Activated T-helper 2 cell treated with anti-CD3 and anti-CD28 coated beads, Interferon-gamma antibody, Interleukin-2, Interleukin-4, amounts not matched to agents 10 μg/mL and 5 μg/mL and 100 μg/mL, durations not matched to agents 14 hours and 24 hours and 36 hours (primary cell): ENCODE data around the gene PRAF2. TPM values are rescaled to one million over a fixed set of nuclear protein-coding genes. Genes with fewer than 3 reads are reported as not detected.

Experiments used
- DNase-seq: peaks from one replicate; pipeline ENCODE4 v3.0.0; 2021; ENCODE audit warnings: low spot score
- H3K27ac Mint-ChIP-seq: one replicate; pipeline ENCODE4 v1.8.0; 2021; ENCODE audit warnings: mixed read lengths
- H3K27me3 Mint-ChIP-seq: one replicate; pipeline ENCODE4 v1.8.0; 2021; ENCODE audit warnings: low read depth, mixed read lengths
- H3K36me3 Mint-ChIP-seq: one replicate; pipeline ENCODE4 v1.8.0; 2021; ENCODE audit warnings: low read depth, mixed read lengths
- H3K4me1 Mint-ChIP-seq: one replicate; pipeline ENCODE4 v1.8.0; 2021; ENCODE audit warnings: low read depth, mixed read lengths
- H3K4me3 Mint-ChIP-seq: one replicate; pipeline ENCODE4 v1.8.0; 2021; ENCODE audit warnings: low read depth, mild to moderate bottlenecking, moderate library complexity, mixed read lengths
- H3K9me3 Mint-ChIP-seq: one replicate; pipeline ENCODE4 v1.8.0; 2021; ENCODE audit warnings: mixed read lengths
- intact Hi-C: fragments of 100-400 bp; cut with micrococcal nuclease; formaldehyde crosslinking; loops from one replicate; pipeline ENCODE4 v1.15.1; 2023
- total RNA-seq: library from RNA; stranded (reverse); gene quantifications from 2 replicates; pipeline ENCODE4 v1.2.3, GENCODE V29; 2022

PRAF2 gene, protein sequence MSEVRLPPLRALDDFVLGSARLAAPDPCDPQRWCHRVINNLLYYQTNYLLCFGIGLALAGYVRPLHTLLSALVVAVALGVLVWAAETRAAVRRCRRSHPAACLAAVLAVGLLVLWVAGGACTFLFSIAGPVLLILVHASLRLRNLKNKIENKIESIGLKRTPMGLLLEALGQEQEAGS
- 14.2 and 14.4 TPM in 2 replicates for total RNA-seq

DNA sequence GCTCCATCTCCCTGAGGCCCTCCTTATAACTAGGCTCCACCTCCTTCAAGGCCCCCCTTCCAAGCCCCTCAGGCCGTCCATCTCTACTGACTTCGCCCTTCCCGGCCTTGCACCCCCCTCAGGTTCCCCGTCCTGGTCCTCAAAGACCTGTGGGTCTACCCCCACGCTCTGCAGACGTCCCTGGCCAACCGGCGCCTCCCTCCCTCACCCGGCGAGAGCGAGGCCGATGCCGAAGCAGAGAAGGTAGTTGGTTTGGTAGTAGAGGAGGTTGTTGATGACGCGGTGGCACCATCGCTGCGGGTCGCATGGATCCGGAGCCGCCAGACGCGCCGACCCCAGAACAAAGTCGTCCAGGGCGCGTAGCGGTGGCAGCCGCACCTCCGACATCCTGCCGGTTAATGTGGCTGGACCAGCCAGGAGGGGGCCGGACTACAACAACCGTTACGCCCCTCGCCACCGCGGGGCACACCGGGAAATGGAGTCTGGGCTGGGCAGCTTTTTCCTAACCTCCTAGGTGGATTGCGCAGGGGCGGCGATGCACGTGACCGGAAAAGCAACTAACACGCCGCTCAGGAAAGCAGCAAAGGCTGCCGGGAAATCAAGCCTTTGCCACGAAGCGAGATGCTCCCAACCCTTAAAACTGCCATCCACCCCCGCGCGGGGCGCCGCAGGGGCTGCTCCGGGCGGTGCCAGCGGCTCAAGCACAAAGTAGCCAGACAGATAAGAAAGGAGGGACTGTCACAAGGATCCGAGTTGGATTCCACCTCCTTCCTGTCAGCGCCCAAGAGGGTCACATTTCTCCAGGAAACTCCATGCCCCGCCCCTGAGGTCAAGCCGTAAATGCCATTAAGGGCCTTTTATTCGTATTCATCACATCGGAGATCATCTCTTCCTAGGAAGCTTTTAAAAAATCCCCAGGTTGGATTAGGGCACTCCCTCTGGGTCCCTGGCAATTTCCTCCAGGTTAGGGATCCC is at the start of gene PRAF2:
TSS of gene PRAF2 (minus strand) at position 402 of the 975 bp plus-strand sequence. CDS start at position 387, 15 bp downstream.
- no peaks in the 10 kb centered on the region for H3K27me3 Mint-ChIP-seq
- intact Hi-C loops = loop anchor here (2.0 kb wide), 1 partner anchor 71 kb away; the partner anchor contains the start of gene GRIPAP1
- H3K4me1 Mint-ChIP-seq = peaks cover 19% of the 10 kb centered on the region
- peak within 1 kb of the TSS; percentile 70 for H3K27ac Mint-ChIP-seq
- DNase-seq = peak; percentile 85
- H3K9me3 Mint-ChIP-seq = peaks cover 4% of the 10 kb centered on the region
- H3K36me3 Mint-ChIP-seq = peaks cover 40% of the 10 kb centered on the region
- H3K4me3 Mint-ChIP-seq = peak within 1 kb of the TSS; percentile 78

DNA sequence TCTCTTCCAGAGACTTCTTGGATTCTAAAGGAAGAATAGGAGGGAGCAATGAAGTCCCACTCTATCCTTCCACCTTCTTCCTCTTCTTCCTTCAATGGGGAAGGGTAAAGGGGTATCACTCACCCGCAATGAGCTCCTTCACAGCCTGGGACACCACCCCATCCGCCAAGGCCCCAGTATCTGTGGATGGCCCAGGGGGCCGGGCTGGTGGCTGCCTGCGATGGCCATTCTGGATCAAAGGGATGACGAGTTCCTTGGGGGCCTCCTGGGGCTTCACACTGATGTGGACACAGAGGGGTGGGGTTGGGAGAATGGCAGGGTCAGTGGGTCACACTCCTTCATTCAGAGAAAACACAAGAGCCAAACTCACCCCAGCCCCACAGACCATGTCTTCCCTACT is 48.7 kb upstream of the PRAF2 start:
- no peaks in the 10 kb centered on the region for H3K9me3 Mint-ChIP-seq
- H3K27me3 Mint-ChIP-seq = no peaks in the 10 kb centered on the region
- H3K36me3 Mint-ChIP-seq = peaks cover 36% of the 10 kb centered on the region
- peaks cover 30% of the 10 kb centered on the region for H3K4me1 Mint-ChIP-seq
- intact Hi-C loops = no loop called here
- H3K27ac Mint-ChIP-seq = peak overlapping the region; percentile 94
- DNase-seq = no peak
- H3K4me3 Mint-ChIP-seq = peak overlapping the region; percentile 98

DNA sequence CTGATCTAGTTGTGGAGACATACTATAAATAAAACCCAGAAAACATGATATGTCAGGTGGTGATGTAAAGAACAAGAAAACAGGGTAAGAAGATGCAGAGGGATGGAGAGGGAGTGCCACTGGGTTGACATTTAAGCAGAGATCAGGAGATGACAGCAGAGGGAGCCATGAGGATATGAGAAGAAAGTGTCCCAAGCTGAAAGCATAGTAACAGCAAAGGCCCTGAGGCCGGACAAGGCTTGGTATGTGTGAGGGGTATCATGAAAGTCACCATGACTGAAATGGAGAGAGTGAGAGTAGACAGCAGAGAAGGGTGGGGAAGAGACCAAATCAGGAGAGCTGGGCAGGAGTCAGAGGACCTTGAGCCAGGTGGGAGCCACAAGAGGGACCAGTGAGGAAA is 46.3 kb upstream of the PRAF2 start:
- H3K4me1 Mint-ChIP-seq = peaks cover 32% of the 10 kb centered on the region
- H3K36me3 Mint-ChIP-seq = peaks cover 55% of the 10 kb centered on the region
- peak overlapping the region; percentile 11 for H3K4me3 Mint-ChIP-seq
- intact Hi-C loops = no loop called here
- no peaks in the 10 kb centered on the region for H3K9me3 Mint-ChIP-seq
- H3K27me3 Mint-ChIP-seq = no peaks in the 10 kb centered on the region
- peak overlapping the region; percentile 50 for H3K27ac Mint-ChIP-seq
- DNase-seq = no peak

DNA sequence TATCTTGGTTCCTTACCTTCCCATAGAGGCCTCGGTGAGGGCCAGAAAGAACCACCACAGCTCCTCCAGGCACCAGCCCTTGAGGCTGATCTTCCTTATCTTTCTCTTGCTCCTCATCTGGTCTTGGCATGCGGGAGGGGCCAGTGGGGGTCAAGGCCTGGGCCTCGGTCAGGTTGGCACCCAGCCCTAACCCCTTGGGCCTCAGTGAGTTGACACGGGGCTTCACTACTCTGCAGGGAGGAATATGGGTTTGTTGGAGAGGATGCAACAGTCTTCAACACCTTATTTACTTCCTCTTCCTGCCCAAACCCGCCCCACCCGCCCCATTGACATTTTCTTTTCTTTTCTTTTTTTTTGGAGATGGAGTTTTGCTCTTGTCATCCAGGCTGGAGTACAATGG is 43.8 kb upstream of the PRAF2 start:
- DNase-seq = no peak
- intact Hi-C loops = no loop called here
- no peaks in the 10 kb centered on the region for H3K27me3 Mint-ChIP-seq
- H3K4me3 Mint-ChIP-seq = peak overlapping the region; percentile 77
- H3K9me3 Mint-ChIP-seq = no peaks in the 10 kb centered on the region
- peaks cover 21% of the 10 kb centered on the region for H3K4me1 Mint-ChIP-seq
- H3K36me3 Mint-ChIP-seq = peaks cover 53% of the 10 kb centered on the region
- H3K27ac Mint-ChIP-seq = peak overlapping the region; percentile 85

DNA sequence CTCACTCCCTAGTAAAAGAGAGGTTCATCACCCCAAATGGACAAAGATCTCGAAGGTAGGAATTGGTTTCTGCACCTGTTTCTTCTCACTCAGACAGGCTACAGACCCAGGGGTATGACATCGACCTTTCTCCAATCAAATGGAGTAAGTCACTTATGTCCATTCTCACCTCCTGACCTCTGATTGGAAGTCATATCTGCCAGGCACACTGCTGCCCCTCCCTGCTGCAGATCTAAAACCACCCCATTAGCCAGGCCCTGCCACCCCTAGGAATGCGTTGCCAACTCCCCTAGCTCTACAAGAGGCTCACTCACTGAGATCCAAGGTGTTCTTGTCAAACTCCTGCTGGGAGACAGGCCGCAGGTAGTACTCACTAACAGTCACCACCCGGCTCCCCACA is 42.9 kb upstream of the PRAF2 start:
- Mint-ChIP-seq H3K27ac (no peak overlapping the region), H3K36me3 (peaks cover 55% of the 10 kb centered on the region), H3K9me3 (no peaks in the 10 kb centered on the region), H3K27me3 (no peaks in the 10 kb centered on the region), H3K4me1 (peaks cover 14% of the 10 kb centered on the region), H3K4me3 (peak overlapping the region; percentile 22)
- DNase-seq = no peak
- intact Hi-C loops = no loop called here

DNA sequence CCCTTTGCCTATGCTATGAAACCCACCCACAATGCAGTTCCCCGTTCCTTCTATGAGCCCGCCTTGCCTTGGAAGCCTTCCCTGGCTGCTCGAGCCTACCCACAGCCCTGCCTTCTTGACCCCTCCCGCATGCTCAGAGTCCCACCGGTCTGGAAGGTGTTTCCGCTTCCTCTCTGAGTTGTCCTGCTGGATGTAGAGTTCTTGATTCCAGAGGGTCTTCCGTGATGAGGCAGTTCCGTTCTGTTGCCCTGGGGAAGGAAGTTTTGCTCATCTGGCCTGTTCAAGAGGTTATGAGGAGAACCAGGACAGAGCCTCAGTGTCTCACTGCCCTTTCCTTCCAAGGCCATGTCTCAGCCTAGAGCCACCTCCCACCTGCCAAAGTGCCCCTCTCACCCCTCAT is 42.3 kb upstream of the PRAF2 start:
- Mint-ChIP-seq H3K36me3 (peaks cover 49% of the 10 kb centered on the region), H3K27ac (no peak overlapping the region), H3K27me3 (no peaks in the 10 kb centered on the region), H3K9me3 (no peaks in the 10 kb centered on the region), H3K4me1 (peaks cover 14% of the 10 kb centered on the region), H3K4me3 (no peak overlapping the region)
- no peak for DNase-seq
- intact Hi-C loops = no loop called here

DNA sequence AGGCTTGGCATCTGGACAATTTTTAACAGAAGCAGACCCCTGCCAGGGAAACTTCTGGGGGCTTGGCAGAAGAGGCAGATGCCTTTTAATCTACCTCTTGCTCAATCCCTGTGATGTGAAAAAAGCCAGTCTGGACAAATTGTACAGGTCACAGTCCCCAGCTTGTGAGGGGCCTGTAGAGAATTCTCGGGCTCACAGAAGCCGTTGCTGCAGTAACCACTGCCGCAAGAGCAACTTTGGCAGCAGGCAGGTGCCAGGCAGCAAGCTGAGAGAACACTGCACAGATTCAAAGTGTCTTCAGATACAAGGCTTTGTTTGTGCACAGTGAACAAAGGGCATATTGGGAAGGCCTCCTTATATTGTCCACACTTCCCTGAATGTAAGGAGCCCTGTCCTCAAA is 38.0 kb upstream of the PRAF2 start:
- no peak for DNase-seq
- H3K36me3 Mint-ChIP-seq = peaks cover 32% of the 10 kb centered on the region
- H3K27ac Mint-ChIP-seq = no peak overlapping the region
- no peaks in the 10 kb centered on the region for H3K27me3 Mint-ChIP-seq
- no peaks in the 10 kb centered on the region for H3K9me3 Mint-ChIP-seq
- intact Hi-C loops = no loop called here
- peaks cover 1% of the 10 kb centered on the region for H3K4me1 Mint-ChIP-seq
- H3K4me3 Mint-ChIP-seq = no peak overlapping the region

DNA sequence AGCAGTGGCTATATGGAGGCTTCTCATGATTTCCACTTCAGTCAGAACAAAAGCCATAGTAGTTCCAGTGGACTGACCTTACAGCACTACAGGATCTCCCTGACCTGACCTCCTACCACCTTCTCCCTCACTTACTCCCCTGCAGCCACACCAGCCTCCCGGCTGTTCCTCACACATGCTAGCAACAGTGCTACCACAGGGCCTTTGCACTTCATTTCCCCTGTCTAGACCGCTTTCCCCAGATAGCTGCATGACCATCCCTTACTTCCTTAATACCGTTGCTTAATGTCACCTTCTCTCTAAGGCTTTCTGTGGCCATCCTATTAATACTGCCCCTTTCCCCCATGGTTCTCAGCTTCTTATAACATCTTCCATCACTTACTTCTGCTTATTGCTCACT is 36.6 kb upstream of the PRAF2 start:
- DNase-seq = no peak
- H3K4me1 Mint-ChIP-seq = no peaks in the 10 kb centered on the region
- no peak overlapping the region for H3K27ac Mint-ChIP-seq
- H3K4me3 Mint-ChIP-seq = no peak overlapping the region
- H3K27me3 Mint-ChIP-seq = no peaks in the 10 kb centered on the region
- intact Hi-C loops = no loop called here
- H3K36me3 Mint-ChIP-seq = peaks cover 21% of the 10 kb centered on the region
- no peaks in the 10 kb centered on the region for H3K9me3 Mint-ChIP-seq

DNA sequence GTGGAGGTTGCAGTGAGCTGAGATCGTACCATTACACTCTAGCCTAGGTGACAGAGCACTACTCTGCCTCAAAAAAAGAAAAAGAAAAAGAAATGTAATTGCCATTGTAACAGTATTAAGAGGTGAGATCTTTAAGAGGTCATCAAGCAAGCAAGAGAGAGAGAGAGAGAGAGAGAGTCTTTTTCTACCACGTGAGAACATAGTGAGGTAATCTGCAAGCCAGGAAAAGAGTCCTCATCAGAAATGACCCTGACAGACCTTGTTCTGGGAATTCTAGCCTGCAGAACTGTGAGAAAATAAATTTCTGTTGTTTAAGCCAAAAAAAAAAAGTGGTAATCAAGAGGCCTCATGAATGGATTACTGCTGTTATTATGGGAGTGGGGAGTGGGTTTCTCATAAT is 34.8 kb upstream of the PRAF2 start:
- Mint-ChIP-seq H3K27ac (no peak overlapping the region), H3K36me3 (peaks cover 16% of the 10 kb centered on the region), H3K9me3 (no peaks in the 10 kb centered on the region), H3K4me3 (no peak overlapping the region), H3K4me1 (no peaks in the 10 kb centered on the region), H3K27me3 (no peaks in the 10 kb centered on the region)
- DNase-seq = no peak
- intact Hi-C loops = loop anchor here (10.0 kb wide), 1 partner anchor 56 kb away; the partner anchor contains the start of gene MAGIX

DNA sequence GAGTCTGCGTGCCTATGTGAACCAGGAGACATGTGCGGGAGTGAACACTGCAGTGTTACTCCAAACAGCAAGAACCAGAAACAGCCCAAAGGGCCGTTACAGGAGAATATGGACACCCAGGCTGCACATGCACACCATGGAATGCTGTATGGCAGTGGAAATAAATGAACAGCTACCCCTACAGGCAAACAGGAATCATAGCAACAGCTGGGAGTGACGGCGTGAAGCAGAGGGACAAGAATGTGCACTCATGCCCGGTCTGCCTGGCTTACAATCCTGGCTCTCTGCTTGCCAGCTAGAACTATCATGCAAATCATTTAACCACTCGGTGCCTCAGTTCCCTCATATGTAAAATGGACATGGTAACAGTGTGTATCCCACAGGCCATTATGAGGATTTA is 33.1 kb upstream of the PRAF2 start:
- peaks cover 2% of the 10 kb centered on the region for H3K4me1 Mint-ChIP-seq
- H3K9me3 Mint-ChIP-seq = no peaks in the 10 kb centered on the region
- no peak for DNase-seq

DNA sequence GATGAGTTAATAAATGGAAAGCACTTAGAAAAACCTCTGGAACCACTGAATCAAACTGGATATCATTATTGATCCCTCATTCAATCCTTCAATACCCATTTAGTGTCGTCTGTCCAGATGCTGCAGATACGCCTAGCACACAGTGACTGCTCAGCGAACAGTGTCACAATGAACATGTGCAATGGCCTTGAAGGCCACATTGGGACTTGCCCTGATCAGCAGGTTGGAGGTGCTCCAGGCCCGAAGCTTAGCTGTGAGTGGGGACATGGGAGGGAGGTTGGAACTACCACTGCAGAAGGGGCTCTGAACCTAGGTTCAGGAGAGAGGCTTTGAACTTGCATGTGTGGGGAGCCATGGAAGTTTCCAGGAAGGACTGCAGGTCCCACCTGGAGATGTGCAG is 32.5 kb upstream of the PRAF2 start:
- H3K4me3 Mint-ChIP-seq = no peak overlapping the region
- intact Hi-C loops = loop anchor here (10.0 kb wide), 1 partner anchor 59 kb away; the partner anchor contains the start of gene MAGIX
- H3K27ac Mint-ChIP-seq = no peak overlapping the region
- DNase-seq = no peak
- no peaks in the 10 kb centered on the region for H3K9me3 Mint-ChIP-seq
- H3K4me1 Mint-ChIP-seq = peaks cover 4% of the 10 kb centered on the region
- peaks cover 10% of the 10 kb centered on the region for H3K36me3 Mint-ChIP-seq
- H3K27me3 Mint-ChIP-seq = no peaks in the 10 kb centered on the region

More for the DNA sequence above, 33.1 kb upstream of the PRAF2 start:
- H3K27me3 Mint-ChIP-seq = no peaks in the 10 kb centered on the region
- H3K36me3 Mint-ChIP-seq = peaks cover 10% of the 10 kb centered on the region
- H3K27ac Mint-ChIP-seq = no peak overlapping the region
- intact Hi-C loops = loop anchor here (10.0 kb wide), 1 partner anchor 58 kb away; the partner anchor contains the start of gene MAGIX
- no peak overlapping the region for H3K4me3 Mint-ChIP-seq

DNA sequence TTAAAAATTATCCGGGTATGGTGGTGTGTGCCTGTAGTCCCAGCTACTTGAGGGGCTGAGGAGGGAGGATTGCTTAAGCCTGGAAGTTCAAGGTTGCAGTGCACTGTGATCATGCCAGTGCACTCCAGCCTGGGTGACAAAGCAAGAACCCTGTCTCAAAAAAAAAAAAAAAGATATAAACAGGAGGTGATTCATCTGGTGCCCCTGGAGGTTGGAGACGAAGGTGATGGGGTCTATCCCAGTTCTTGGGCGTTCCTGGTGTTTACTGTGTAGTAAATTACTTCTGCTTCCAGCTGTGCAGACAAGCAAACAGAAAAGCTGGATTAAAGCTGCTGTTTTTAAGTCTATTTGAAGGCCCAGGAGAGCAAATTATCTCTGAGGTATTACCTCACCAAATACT is 29.8 kb upstream of the PRAF2 start:
- Mint-ChIP-seq H3K4me3 (no peak overlapping the region), H3K27me3 (no peaks in the 10 kb centered on the region), H3K36me3 (peaks cover 2% of the 10 kb centered on the region), H3K9me3 (no peaks in the 10 kb centered on the region), H3K27ac (no peak overlapping the region), H3K4me1 (peaks cover 4% of the 10 kb centered on the region)
- DNase-seq = no peak
- intact Hi-C loops = loop anchor here (10.0 kb wide), 1 partner anchor 61 kb away; the partner anchor contains the start of gene MAGIX

DNA sequence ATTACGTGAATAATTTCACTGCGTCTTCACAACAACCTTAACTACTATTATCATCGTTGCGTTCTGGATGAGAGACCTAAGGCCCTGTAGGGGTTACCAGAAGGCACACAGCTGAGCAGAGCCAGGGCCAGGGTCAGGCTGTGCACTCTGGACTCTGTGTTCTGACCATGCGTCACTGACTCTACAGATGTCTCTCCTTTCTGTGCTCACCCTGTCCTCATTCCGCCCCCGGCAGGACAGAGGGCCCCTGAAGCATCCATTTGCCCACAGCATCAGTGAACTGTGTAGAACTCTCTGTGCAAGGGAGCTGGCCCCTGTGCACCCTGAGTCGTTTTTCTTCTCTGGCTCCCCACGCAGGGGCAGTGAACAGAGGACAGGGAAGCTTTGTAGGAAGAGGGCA is 28.4 kb upstream of the PRAF2 start:
- intact Hi-C loops = loop anchor here (10.0 kb wide), 1 partner anchor 63 kb away; the partner anchor contains the start of gene MAGIX
- Mint-ChIP-seq H3K9me3 (no peaks in the 10 kb centered on the region), H3K4me3 (peak overlapping the region; percentile 89), H3K27ac (peak overlapping the region; percentile 84), H3K36me3 (peaks cover 2% of the 10 kb centered on the region), H3K27me3 (no peaks in the 10 kb centered on the region), H3K4me1 (peaks cover 4% of the 10 kb centered on the region)
- DNase-seq = no peak
